GM12878 (cell line): ENCODE results near the gene HLTF. TPM values are rescaled to one million over a fixed set of nuclear protein-coding genes. Genes with fewer than 3 reads are reported as not detected.

ENCODE experiments used
- ATAC-seq: fragments of 200-7000 bp; cut with Tn5 transposase; 3 replicates; pipeline ENCODE4 v1.9.1; 2020; ENCODE audit warnings: mild to moderate bottlenecking, moderate library complexity
- BruUV-seq: library from RNA; stranded (reverse); fragments of 400-500 nt; replicated peaks from 2 replicates; lab custom pipeline; 2021; lab: Mats Ljungman, UMichigan
- CTCF ChIA-PET: fragments of 300-600 bp; sonication (Branson Sonifier 250); formaldehyde crosslinking; extraction: SDS; loops from one replicate; lab custom pipeline; 2021; ENCODE audit warnings: inconsistent platforms; lab: Yijun Ruan, JAX
- POLR2A ChIA-PET: fragments of 350-600 bp; formaldehyde crosslinking; extraction: SDS; loops from one replicate; lab custom pipeline; 2021; ENCODE audit warnings: inconsistent platforms; lab: Charles Lee
- RAD21 ChIA-PET: fragments of 300-600 bp; sonication (Branson Sonifier 250); formaldehyde crosslinking; loops from one replicate; lab custom pipeline; 2023; ENCODE audit warnings: antibody characterized with exemption; ENCODE audit not compliant: unreplicated experiment; lab: Charles Lee
- SMC1A ChIA-PET: fragments of 300-600 bp; sonication (Branson Sonifier 250); formaldehyde crosslinking; loops from one replicate; lab custom pipeline; 2023; ENCODE audit not compliant: unreplicated experiment, uncharacterized antibody; lab: Charles Lee
- DNase-seq: peaks from one replicate; pipeline ENCODE4 v3.0.0-alpha.2; 2011; ENCODE audit warnings: low read depth, low spot score
- FAIRE-seq: peaks from 3 replicates; lab custom pipeline; 2011; peaks lifted over from hg19 to GRCh38; lab: Jason Lieb, UNC
- H2AFZ ChIP-seq: 2 replicates; pipeline ENCODE4 v1.6.0; 2011; ENCODE audit warnings: low read depth, low read length, control low read depth; ENCODE audit not compliant: control insufficient read depth
- H3K27ac ChIP-seq: 2 replicates; pipeline ENCODE4 v1.5.1; 2011; ENCODE audit warnings: control low read depth; ENCODE audit not compliant: control insufficient read depth, insufficient read depth
- H3K27me3 ChIP-seq, 2 experiments: replicated peaks in 1 of 2; 2 replicates each; pipeline versions ENCODE4 v1.6.0 to v1.6.1; 2011; ENCODE audit warnings: low read length in 1 of 2; ENCODE audit not compliant: control insufficient read depth in 2 of 2, insufficient read depth in 2 of 2
- H3K36me3 ChIP-seq, 2 experiments: 2 replicates each; pipeline ENCODE4 v1.5.1; 2011; ENCODE audit warnings: low read length in 1 of 2; ENCODE audit not compliant: control insufficient read depth in 2 of 2, insufficient read depth in 2 of 2
- H3K4me1 ChIP-seq: 2 replicates; pipeline ENCODE4 v1.6.1; 2011; ENCODE audit warnings: mild to moderate bottlenecking, low read length, moderate library complexity, mixed read lengths; ENCODE audit not compliant: control insufficient read depth, insufficient read depth
- H3K4me2 ChIP-seq: 2 replicates; pipeline ENCODE4 v1.6.0; 2011; ENCODE audit warnings: control low read depth; ENCODE audit not compliant: control insufficient read depth, insufficient read depth
- H3K4me3 ChIP-seq: fragments of 200-600 bp; sonication (generic); 2 replicates; pipeline ENCODE4 v1.5.1; 2016
- H3K79me2 ChIP-seq: 2 replicates; pipeline ENCODE4 v1.6.0; 2011; ENCODE audit warnings: low read length; ENCODE audit not compliant: control insufficient read depth, insufficient read depth
- H3K9ac ChIP-seq: 2 replicates; pipeline ENCODE4 v1.8.0; 2011; ENCODE audit warnings: low read length, control low read depth, mixed read lengths; ENCODE audit not compliant: control insufficient read depth, insufficient read depth
- H3K9me3 ChIP-seq: replicated peaks from 3 replicates; pipeline ENCODE4 v1.5.1; 2011; ENCODE audit warnings: mild to moderate bottlenecking, low read length; ENCODE audit not compliant: control insufficient read depth, insufficient read depth
- H4K20me1 ChIP-seq: 2 replicates; pipeline ENCODE4 v1.6.0; 2011; ENCODE audit not compliant: control insufficient read depth, insufficient read depth
- BCL11A ChIP-seq: IDR thresholded peaks from 2 replicates; pipeline ENCODE4 v1.6.1; 2011; ENCODE audit warnings: low read depth, low read length
- CBFB ChIP-seq: IDR thresholded peaks from 2 replicates; pipeline ENCODE4 v1.6.1; 2016; ENCODE audit warnings: antibody characterized with exemption, low read depth
- FOXM1 ChIP-seq: IDR thresholded peaks from 2 replicates; pipeline ENCODE4 v1.6.1; 2012; ENCODE audit warnings: low read depth, mild to moderate bottlenecking, inconsistent platforms, low read length, moderate library complexity
- IRF4 ChIP-seq: IDR thresholded peaks from 2 replicates; pipeline ENCODE4 v1.6.1; 2011; ENCODE audit warnings: low read depth, low read length
- NR2F1 ChIP-seq: fragments of 450-650 bp; conservative IDR thresholded peaks from 2 replicates; pipeline ENCODE4 v1.6.1; 2017; ENCODE audit warnings: mild to moderate bottlenecking
- NRF1 ChIP-seq: conservative IDR thresholded peaks from 2 replicates; pipeline ENCODE4 v1.6.1; 2011; ENCODE audit warnings: mild to moderate bottlenecking, low read depth, low read length, improper control_type of control experiment
- PAX8 ChIP-seq: fragments of 450-650 bp; IDR thresholded peaks from 2 replicates; pipeline ENCODE4 v1.6.1; 2017; ENCODE audit warnings: mild to moderate bottlenecking, moderate library complexity
- PBX3 ChIP-seq: IDR thresholded peaks from 2 replicates; pipeline ENCODE4 v1.6.1; 2011; ENCODE audit warnings: mild to moderate bottlenecking, low read depth, low read length, moderate library complexity; ENCODE audit not compliant: insufficient replicate concordance
- POU2F2 ChIP-seq: IDR thresholded peaks from 3 replicates; pipeline ENCODE4 v1.6.1; 2011; ENCODE audit warnings: low read depth, mild to moderate bottlenecking, low read length, borderline replicate concordance
- RB1 ChIP-seq: fragments of 450-650 bp; formaldehyde crosslinking; IDR thresholded peaks from 2 replicates; pipeline ENCODE4 v1.6.1; 2017; ENCODE audit warnings: mild to moderate bottlenecking, borderline replicate concordance
- SMC3 ChIP-seq: IDR thresholded peaks from 2 replicates; pipeline ENCODE4 v1.6.1; 2011; ENCODE audit warnings: low read length, improper control_type of control experiment, borderline replicate concordance
- SPI1 ChIP-seq: IDR thresholded peaks from 2 replicates; pipeline ENCODE4 v1.6.1; 2011; ENCODE audit warnings: low read depth, mild to moderate bottlenecking, low read length, moderate library complexity, borderline replicate concordance; ENCODE audit not compliant: insufficient read depth
- TAF1 ChIP-seq: IDR thresholded peaks from 2 replicates; pipeline ENCODE4 v1.6.1; 2011; ENCODE audit warnings: mild to moderate bottlenecking, low read depth, low read length, borderline replicate concordance
- TCF3 ChIP-seq: IDR thresholded peaks from 2 replicates; pipeline ENCODE4 v1.6.1; 2012; ENCODE audit warnings: low read depth, mild to moderate bottlenecking, low read length, borderline replicate concordance; ENCODE audit not compliant: insufficient read depth
- YY1 ChIP-seq: IDR thresholded peaks from 2 replicates; pipeline ENCODE4 v1.6.1; 2011; ENCODE audit warnings: low read depth, mild to moderate bottlenecking, low read length
- ZBED1 ChIP-seq: IDR thresholded peaks from 2 replicates; pipeline ENCODE4 v1.6.1; 2016; ENCODE audit warnings: borderline replicate concordance
- ZBTB33 ChIP-seq: fragments of 450-650 bp; IDR thresholded peaks from 2 replicates; pipeline ENCODE4 v1.6.1; 2017; ENCODE audit warnings: mild to moderate bottlenecking
- WGBS: methylation state at CpG from one replicate; pipeline ENCODE4 v1.1.6; 2016; ENCODE audit warnings: low lambda C conversion rate; ENCODE audit not compliant: insufficient replicate concordance, insufficient coverage; ENCODE audit errors: missing lambda C conversion rate; 5-methylcytosine and 5-hydroxymethylcytosine counted together
- in situ Hi-C: fragments of 300-500 bp; cut with MboI; formaldehyde crosslinking; loops from 9 replicates; pipeline ENCODE4 v1.14.3; 2018; ENCODE audit warnings: mixed read lengths
- intact Hi-C: fragments of 100-400 bp; cut with micrococcal nuclease; formaldehyde crosslinking; loops from one replicate; pipeline ENCODE4 v1.14.2; 2022; ENCODE audit not compliant: unreplicated experiment
- polyA plus RNA-seq, 11 experiments: library from polyadenylated mRNA; depleted of rRNA in 4 of 11; unstranded in 6 of 11; stranded (reverse) in 5 of 11; fragments of >200 nt; fragmentation: Nextera tagmentation in 4 of 11; fragmentation: Illumina TruSeq in 1 of 11; extraction: Ambion mirVana in 4 of 11; extraction: Trizol in 1 of 11; gene quantifications; 1 replicate in 1 of 11; 2 replicates in 10 of 11; pipeline versions ENCODE4 v1.2.1 to v1.2.3, GENCODE V29; 2011 to 2016; ENCODE audit warnings: inconsistent platforms in 2 of 11, missing spikeins in 2 of 11, low read depth in 1 of 11
- total RNA-seq, 4 experiments: library from RNA; depleted of rRNA in 3 of 4; stranded (reverse); fragments of >200 nt in 3 of 4; fragmentation: Illumina TruSeq in 1 of 4; extraction: Trizol in 1 of 4; gene quantifications; 2 replicates each; pipeline versions ENCODE4 v1.2.1 to v1.2.3, GENCODE V29; 2013 to 2021
- TF ChIP-seq, protein P1 (sequence below): IDR thresholded peaks from 2 replicates; pipeline ENCODE4 v1.6.1; 2011; ENCODE audit warnings: low read depth, mild to moderate bottlenecking, low read length, moderate library complexity, borderline replicate concordance; ENCODE audit errors: extremely low read depth

HLTF gene
- total and polyA plus RNA-seq, 10 of the 15 experiments (the other 5 are each of a cell fraction or from before 2014, with no cell fraction given) = 13.7 to 50.4 (median 31.7) TPM

GRCh38 chr3:149081772-149082171 lies 4.6 kb downstream of the HLTF start:
- TF ChIP-seq SPI1 (no peak), ZBED1 (no peak), IRF4 (no peak), NRF1 (no peak), NR2F1 (no peak), ZBTB33 (no peak), SMC3 (no peak), RB1 (no peak), TAF1 (no peak), PBX3 (no peak), TCF3 (no peak), POU2F2 (no peak), CBFB (no peak), BCL11A (no peak), PAX8 (no peak), FOXM1 (no peak), YY1 (no peak)
- TF ChIP-seq, protein P1, sequence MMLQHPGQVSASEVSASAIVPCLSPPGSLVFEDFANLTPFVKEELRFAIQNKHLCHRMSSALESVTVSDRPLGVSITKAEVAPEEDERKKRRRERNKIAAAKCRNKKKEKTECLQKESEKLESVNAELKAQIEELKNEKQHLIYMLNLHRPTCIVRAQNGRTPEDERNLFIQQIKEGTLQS = no peak
- intact Hi-C loops = no loop called here
- Histone ChIP-seq H2AFZ (no peak overlapping the region), H3K9me3 (no peaks in the 10 kb centered on the region; the same call in 1 of the 3 replicates), H3K9ac (no peak overlapping the region), H3K27ac (no peak overlapping the region), H3K79me2 (peaks cover 42% of the 10 kb centered on the region), H3K4me2 (no peak overlapping the region), H3K4me3 (no peak overlapping the region), H3K27me3 (no peaks in the 10 kb centered on the region), H3K4me1 (peaks cover 2% of the 10 kb centered on the region; the same call in 1 of the 2 replicates), H3K36me3 (peaks cover 0 to 11% of the 10 kb centered on the region in 2 experiments; a peak in 1 of 4 replicates), H4K20me1 (no peaks in the 10 kb centered on the region)
- in situ Hi-C loops = no loop called here
- POLR2A ChIA-PET = no interaction called here
- RAD21 ChIA-PET = no interaction called here
- ATAC-seq (no peak), DNase-seq (no peak), FAIRE-seq (no peak)
- SMC1A ChIA-PET = no interaction called here
- CTCF ChIA-PET = no interaction called here
- BruUV-seq = no TSS peak
- WGBS = 59% methylated on average over 1 of the region's 1 CpG
